Heart left ventricle (tissue), 16 donors: Measurements from ENCODE around the gene RNLS. TPM values are rescaled to one million over a fixed set of nuclear protein-coding genes. Genes with fewer than 3 reads are reported as not detected.

Source experiments
- ATAC-seq, 4 donors: fragments of 200-7000 bp; cut with Tn5 transposase; one replicate each; pipeline ENCODE4 v1.9.1; 2020 to 2022; ENCODE audit warnings: moderate library complexity in 4 of 4, mild to moderate bottlenecking in 3 of 4, moderate number of reproducible peaks in 1 of 4
- DNase-seq, 5 donors: peaks; one replicate each; pipeline ENCODE4 v3.0.0-alpha.2; 2020
- H3K27ac ChIP-seq, 12 donors: fragments of 200-600 bp; sonication (generic) in 4 of 12; one replicate each; pipeline versions ENCODE4 v1.5.0 to v1.8.0; 2016 to 2022; ENCODE audit warnings: mild to moderate bottlenecking in 2 of 12
- H3K27me3 ChIP-seq, 9 donors: fragments of 200-600 bp; sonication (generic) in 2 of 9; one replicate each; pipeline versions ENCODE4 v1.5.1 to v1.8.0; 2016 to 2022; ENCODE audit warnings: mild to moderate bottlenecking in 3 of 9
- H3K36me3 ChIP-seq, 9 donors: fragments of 200-600 bp; sonication (generic) in 2 of 9; one replicate each; pipeline versions ENCODE4 v1.5.0 to v1.8.0; 2018 to 2022; ENCODE audit warnings: mild to moderate bottlenecking in 2 of 9
- H3K4me1 ChIP-seq, 12 donors: fragments of 200-600 bp; sonication (generic) in 4 of 12; one replicate each; pipeline versions ENCODE4 v1.5.0 to v1.8.0; 2016 to 2022; ENCODE audit warnings: mild to moderate bottlenecking in 3 of 12
- H3K4me3 ChIP-seq, 12 donors: fragments of 200-600 bp; sonication (generic) in 4 of 12; one replicate each; pipeline versions ENCODE4 v1.5.0 to v1.8.0; 2017 to 2022; ENCODE audit warnings: mild to moderate bottlenecking in 9 of 12, moderate library complexity in 4 of 12
- H3K9me3 ChIP-seq, 12 donors: fragments of 200-600 bp; sonication (generic) in 4 of 12; one replicate each; pipeline versions ENCODE4 v1.5.0 to v1.8.0; 2016 to 2022; ENCODE audit warnings: mild to moderate bottlenecking in 1 of 12
- POLR2A ChIP-seq, 2 donors: fragments of 450-650 bp; IDR thresholded peaks; one replicate each; pipeline ENCODE4 v1.6.1; 2017; ENCODE audit warnings: antibody characterized with exemption in 2 of 2, mild to moderate bottlenecking in 2 of 2, moderate library complexity in 2 of 2
- WGBS, 4 donors: extraction: QIAGEN DNeasy Blood & Tissue Kit in 2 of 4; methylation state at CpG; one replicate each; pipeline versions ENCODE4 v1.1.5 to v1.1.7; 2013 to 2018; 5-methylcytosine and 5-hydroxymethylcytosine counted together
- intact Hi-C, 10 donors: fragments of 100-400 bp; cut with DNase I; formaldehyde crosslinking; loops; one replicate each; pipeline versions ENCODE4 v1.11.1 to v1.14.2; 2022
- polyA plus RNA-seq, 2 donors: library from polyadenylated mRNA; stranded (reverse); fragments of 200-250 nt; gene quantifications; one replicate each; pipeline ENCODE4 v1.2.3, GENCODE V29; 2013
- total RNA-seq, 9 donors: library from RNA; depleted of rRNA in 2 of 9; stranded (reverse); fragments of >200 nt in 2 of 9; fragmentation: NEBNext Ultra II Directional in 3 of 9; extraction: Animal tissue kit (Norgen Biotek cat#: 25700) in 3 of 9; gene quantifications; one replicate each; pipeline versions ENCODE4 v1.1.0 to v1.2.4, GENCODE V29; 2016 to 2023
- TF ChIP-seq, protein P1 (sequence below), 12 donors: fragments of 200-600 bp; sonication (generic) in 4 of 12; IDR thresholded peaks; one replicate each; pipeline versions ENCODE4 v1.5.0 to v1.8.0; 2018 to 2022; ENCODE audit warnings: antibody characterized with exemption in 12 of 12, mild to moderate bottlenecking in 5 of 12
- donor health status: ischemic (EF 13 %, LVEDD 7.1; RV severe dilation, severe dysfunction).
- donor health status: healthy with polysubstance abuse.
- donor health status: DM: no; HTN: yes; CAD: no.
- donor health status: DM: no; HTN: no; CAD: no.
- donor health status: ischemic (EF 25% LVEDD 6.9; RV normal size, moderate dysfunction).
- donor health status: ischemic (EF 25% LVEDD 5.7; RV mildly dilated, moderate dysfunction).
- donor health status: healthy.
- donor health status: DM: yes; HTN: yes; CAD: no.
- donor health status: ischemic (EF 35%, LVEDD 5.7; RV mildly dilated, moderate dysfunction).
- donor health status: nonischemic (EF 11% LVEDD 7.7; RV severe dilation, severe dysfunction).
- donor health status: DM: yes; HTN: yes; CAD: no.
- donor health status: PGD.
- donor health status: ischemic (EF 29% LVEDD 5.4; RV normal size, mild dysfunction).
- donor health status: nonischemic (EF 23%, LVEDD 6.1; RV moderate dilation, normal function).

The RNLS gene
- total and polyA plus RNA-seq, 11 donors, result 6.6 to 30.7 (median 15.1) TPM

GRCh38 chr10:88241501-88241900 lies 341.6 kb downstream of the RNLS start:
- H3K27ac ChIP-seq, result peak overlapping the region in 5 of 12 donors; percentile 1 to 19 (median 10)
- peaks cover 6 to 70% (median 42%) of the 10 kb centered on the region in 12 donors for H3K4me1 ChIP-seq
- no peak for DNase-seq
- WGBS, 4 donors, result 95 to 100% (median 96%) methylated on average over 1 of the region's 1 CpG
- H3K36me3 ChIP-seq, result no peaks in the 10 kb centered on the region
- TF ChIP-seq, protein P1, sequence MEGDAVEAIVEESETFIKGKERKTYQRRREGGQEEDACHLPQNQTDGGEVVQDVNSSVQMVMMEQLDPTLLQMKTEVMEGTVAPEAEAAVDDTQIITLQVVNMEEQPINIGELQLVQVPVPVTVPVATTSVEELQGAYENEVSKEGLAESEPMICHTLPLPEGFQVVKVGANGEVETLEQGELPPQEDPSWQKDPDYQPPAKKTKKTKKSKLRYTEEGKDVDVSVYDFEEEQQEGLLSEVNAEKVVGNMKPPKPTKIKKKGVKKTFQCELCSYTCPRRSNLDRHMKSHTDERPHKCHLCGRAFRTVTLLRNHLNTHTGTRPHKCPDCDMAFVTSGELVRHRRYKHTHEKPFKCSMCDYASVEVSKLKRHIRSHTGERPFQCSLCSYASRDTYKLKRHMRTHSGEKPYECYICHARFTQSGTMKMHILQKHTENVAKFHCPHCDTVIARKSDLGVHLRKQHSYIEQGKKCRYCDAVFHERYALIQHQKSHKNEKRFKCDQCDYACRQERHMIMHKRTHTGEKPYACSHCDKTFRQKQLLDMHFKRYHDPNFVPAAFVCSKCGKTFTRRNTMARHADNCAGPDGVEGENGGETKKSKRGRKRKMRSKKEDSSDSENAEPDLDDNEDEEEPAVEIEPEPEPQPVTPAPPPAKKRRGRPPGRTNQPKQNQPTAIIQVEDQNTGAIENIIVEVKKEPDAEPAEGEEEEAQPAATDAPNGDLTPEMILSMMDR (IDR thresholded peaks at IDR 0.05), result no peak
- no peak for TF ChIP-seq POLR2A (IDR thresholded peaks at IDR 0.05)
- ATAC-seq, result no peak
- intact Hi-C loops, result loop anchor here in 9 of 10 donors (5.0 to 10.0 kb wide), 6 partner anchors 89 to 379 kb away; partner anchors contain the start of genes KLLN (in 4 of the 9) and PTEN (in 4 of the 9)
- H3K4me3 ChIP-seq, result no peak overlapping the region
- H3K9me3 ChIP-seq, result no peaks in the 10 kb centered on the region
- no peaks in the 10 kb centered on the region for H3K27me3 ChIP-seq

- 74 to 91% (median 88%) methylated on average over 2 of the region's 2 CpGs for WGBS, 4 donors
- Histone ChIP-seq H3K9me3 (no peaks in the 10 kb centered on the region), H3K36me3 (no peaks in the 10 kb centered on the region), H3K27ac (peak overlapping the region in 7 of 12 donors; percentile 2 to 53 (median 36)), H3K4me1 (peaks cover 0 to 64% (median 28%) of the 10 kb centered on the region in 12 donors), H3K27me3 (no peaks in the 10 kb centered on the region), H3K4me3 (no peak overlapping the region)
- no peak for ATAC-seq
- DNase-seq, result no peak
- TF ChIP-seq POLR2A (IDR thresholded peaks at IDR 0.05), result no peak
- TF ChIP-seq, protein P1 (IDR thresholded peaks at IDR 0.05), result no peak
- intact Hi-C loops, result loop anchor here in 1 of 10 donors (10.0 kb wide), 1 partner anchor 194 kb away; no protein-coding TSS in a partner anchor
Measured at GRCh38 chr10:88239212-88239611, 343.9 kb downstream of the RNLS start.

GRCh38 chr10:88238615-88238914 lies 344.6 kb downstream of the RNLS start:
- 67 to 88% (median 80%) methylated on average over 2 of the region's 2 CpGs for WGBS, 4 donors
- intact Hi-C loops, result loop anchor here in 1 of 10 donors (10.0 kb wide), 1 partner anchor 194 kb away; no protein-coding TSS in a partner anchor
- Histone ChIP-seq H3K27ac (peak overlapping the region in 9 of 12 donors; percentile 2 to 53 (median 23)), H3K36me3 (no peaks in the 10 kb centered on the region), H3K4me1 (peaks cover 0 to 64% (median 29%) of the 10 kb centered on the region in 12 donors), H3K27me3 (no peaks in the 10 kb centered on the region), H3K9me3 (no peaks in the 10 kb centered on the region), H3K4me3 (no peak overlapping the region)
- TF ChIP-seq, protein P1 (IDR thresholded peaks at IDR 0.05), result no peak
- no peak for TF ChIP-seq POLR2A (IDR thresholded peaks at IDR 0.05)
- DNase-seq (no peak), ATAC-seq (no peak)

DNA sequence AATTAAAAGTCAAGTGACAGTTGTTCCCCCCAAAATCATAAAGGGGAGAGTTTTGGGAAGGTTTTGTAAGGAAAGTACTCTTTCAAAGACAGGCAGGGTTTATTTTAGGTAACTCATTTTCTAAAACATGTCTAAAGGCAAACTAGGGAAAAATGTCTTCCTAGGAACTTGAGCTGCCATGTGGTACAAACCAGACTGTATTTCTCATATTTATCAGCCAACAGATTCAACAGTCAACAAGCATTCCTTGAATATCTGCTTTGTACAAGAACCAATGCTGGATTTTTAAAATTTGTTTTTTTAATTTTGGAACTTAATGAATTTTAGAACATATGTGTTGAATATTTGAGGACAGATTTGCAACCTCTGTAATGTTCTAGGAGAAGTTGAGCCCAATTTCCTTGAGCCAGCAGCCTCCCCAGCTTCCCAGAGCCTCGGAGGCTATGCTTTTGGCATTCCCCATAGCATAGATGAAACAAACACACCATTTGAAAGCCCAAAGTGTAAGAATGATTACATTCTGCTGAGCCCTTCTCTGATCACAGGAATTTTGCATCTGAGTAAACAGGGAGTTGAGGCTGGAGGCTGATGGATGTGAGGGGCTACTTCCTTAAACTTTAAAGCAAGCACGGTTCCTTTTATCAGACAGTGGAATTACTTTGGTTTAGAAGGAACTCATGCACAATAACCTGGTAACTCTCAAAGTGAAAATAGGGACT lies 345.1 kb downstream of the RNLS start:
- intact Hi-C loops, result loop anchor here in 1 of 10 donors (10.0 kb wide), 1 partner anchor 193 kb away; no protein-coding TSS in a partner anchor
- H3K4me1 ChIP-seq, result peaks cover 0 to 64% (median 29%) of the 10 kb centered on the region in 12 donors
- no peak overlapping the region for H3K4me3 ChIP-seq
- 48 to 70% (median 64%) methylated on average over 2 of the region's 2 CpGs for WGBS, 4 donors
- peak overlapping the region in 8 of 12 donors; percentile 6 to 54 (median 30) for H3K27ac ChIP-seq
- ATAC-seq (peak in 1 of 4 donors; percentile 20), DNase-seq (no peak)
- H3K36me3 ChIP-seq, result no peaks in the 10 kb centered on the region
- no peak for TF ChIP-seq POLR2A (IDR thresholded peaks at IDR 0.05)
- TF ChIP-seq, protein P1 (IDR thresholded peaks at IDR 0.05), result no peak
- no peaks in the 10 kb centered on the region for H3K9me3 ChIP-seq
- no peaks in the 10 kb centered on the region for H3K27me3 ChIP-seq
